BJ (cell line): ENCODE results near the gene TNFAIP2. TPM values are rescaled to one million over a fixed set of nuclear protein-coding genes. Genes with fewer than 3 reads are reported as not detected.

Experiments used
- CTCF ChIA-PET: fragments of 350-600 bp; formaldehyde crosslinking; extraction: SDS; loops from one replicate; lab custom pipeline; 2021; ENCODE audit warnings: antibody characterized with exemption, inconsistent platforms; lab: Yijun Ruan, JAX
- POLR2A ChIA-PET: fragments of 300-600 bp; sonication (Branson Sonifier 250); formaldehyde crosslinking; extraction: SDS; loops from one replicate; lab custom pipeline; 2021; ENCODE audit warnings: antibody characterized with exemption; lab: Charles Lee
- DNase-seq: peaks from one replicate; pipeline ENCODE4 v3.0.0-alpha.2; 2011; ENCODE audit warnings: low read depth
- H3K27me3 ChIP-seq: 2 replicates; pipeline ENCODE4 v1.6.0; 2011; ENCODE audit warnings: low read length; ENCODE audit not compliant: control insufficient read depth, insufficient read depth
- H3K36me3 ChIP-seq: 2 replicates; pipeline ENCODE4 v1.5.1; 2011; ENCODE audit warnings: low read length; ENCODE audit not compliant: control insufficient read depth, insufficient read depth
- H3K4me3 ChIP-seq: 2 replicates; pipeline ENCODE4 v1.5.1; 2011; ENCODE audit warnings: low read depth, mild to moderate bottlenecking, control low read depth, low read length
- CTCF ChIP-seq: IDR thresholded peaks from 2 replicates; pipeline ENCODE4 v1.5.1; 2011; ENCODE audit warnings: low read depth, mild to moderate bottlenecking, control low read depth, inconsistent platforms, low read length, moderate library complexity; ENCODE audit not compliant: insufficient read depth
- polyA plus RNA-seq: library from polyadenylated mRNA; depleted of rRNA; stranded (reverse); fragments of >200 nt; gene quantifications from 2 replicates; pipeline ENCODE4 v1.2.3, GENCODE V29; 2011

TNFAIP2 gene
- polyA plus RNA-seq, 1 experiment, result 28.2 TPM

DNA sequence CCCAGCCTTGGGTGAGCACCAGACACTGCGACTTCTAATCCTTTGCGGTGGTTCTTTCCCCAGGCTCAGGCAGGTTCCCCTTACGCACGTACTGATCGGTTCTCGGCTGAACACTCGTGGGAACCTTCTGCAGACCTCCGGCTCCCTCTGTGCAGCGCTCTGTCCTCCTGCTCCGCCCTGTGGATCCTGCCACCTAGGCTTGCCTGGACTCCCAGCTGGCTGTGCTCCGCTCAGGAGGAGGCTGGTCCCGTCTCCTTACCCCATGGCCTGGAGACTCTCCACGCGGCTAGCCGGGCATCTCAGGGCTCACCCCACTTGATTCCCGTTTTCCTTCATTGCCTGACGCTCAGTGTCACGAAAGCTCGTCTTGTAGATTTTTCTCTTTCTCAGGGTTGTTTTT, 34.7 kb downstream of the TNFAIP2 start:
- TF ChIP-seq CTCF, result no peak
- ChIA-PET POLR2A (no interaction called here), CTCF (interaction anchor here (1.9 to 2.4 kb wide), 2 partner anchors 11 to 53 kb away, joined by 7 to 10 read pairs; no protein-coding TSS in a partner anchor)
- no peak for DNase-seq
- no peaks in the 10 kb centered on the region for H3K36me3 ChIP-seq
- H3K27me3 ChIP-seq, result peaks cover 2% of the 10 kb centered on the region
- no peak overlapping the region for H3K4me3 ChIP-seq

- TF ChIP-seq CTCF, result no peak
- Histone ChIP-seq H3K36me3 (no peaks in the 10 kb centered on the region), H3K27me3 (peaks cover 4% of the 10 kb centered on the region), H3K4me3 (no peak overlapping the region)
- CTCF ChIA-PET, result interaction anchor here (1.9 kb wide), 1 partner anchor 54 kb away, joined by 10 read pairs; no protein-coding TSS in a partner anchor
- POLR2A ChIA-PET, result no interaction called here
- no peak for DNase-seq
These were observed 35.4 kb downstream of the TNFAIP2 start for GRCh38 chr14:103158688-103159087.

- peaks cover 6% of the 10 kb centered on the region for H3K27me3 ChIP-seq
- DNase-seq, result no peak
- H3K36me3 ChIP-seq, result no peaks in the 10 kb centered on the region
- no peak overlapping the region for H3K4me3 ChIP-seq
- CTCF ChIA-PET, result interaction anchor here (0.6 to 2.5 kb wide), 3 partner anchors 24 to 92 kb away, joined by 4 to 17 read pairs (median 6); no protein-coding TSS in a partner anchor
- TF ChIP-seq CTCF, result no peak
- POLR2A ChIA-PET, result no interaction called here
These were observed 37.2 kb downstream of the TNFAIP2 start for GRCh38 chr14:103160321-103161053.

DNA sequence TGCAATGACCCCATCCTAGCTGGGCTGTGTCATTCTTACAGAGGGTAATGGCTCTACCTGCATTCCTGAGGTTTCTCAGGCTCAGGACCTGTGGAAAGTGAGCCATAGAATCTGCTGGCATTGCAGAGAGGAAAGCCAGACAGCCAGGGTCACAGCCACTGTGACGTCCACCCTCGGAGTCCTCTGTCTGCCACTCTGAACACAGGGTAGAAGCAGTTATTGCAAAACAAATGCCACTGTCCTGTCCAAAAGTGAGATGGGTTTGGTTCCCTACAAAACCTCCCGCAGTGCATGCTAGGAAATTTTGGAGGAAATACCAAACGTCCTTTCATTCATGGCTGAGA, 37.8 kb downstream of the TNFAIP2 start:
- H3K27me3 ChIP-seq, result peaks cover 9% of the 10 kb centered on the region
- H3K36me3 ChIP-seq, result no peaks in the 10 kb centered on the region
- CTCF ChIA-PET, result interaction anchor here (0.6 to 2.5 kb wide), 3 partner anchors 24 to 92 kb away, joined by 4 to 17 read pairs (median 6); no protein-coding TSS in a partner anchor
- POLR2A ChIA-PET, result no interaction called here
- TF ChIP-seq CTCF, result no peak
- DNase-seq, result no peak
- no peak overlapping the region for H3K4me3 ChIP-seq

DNA sequence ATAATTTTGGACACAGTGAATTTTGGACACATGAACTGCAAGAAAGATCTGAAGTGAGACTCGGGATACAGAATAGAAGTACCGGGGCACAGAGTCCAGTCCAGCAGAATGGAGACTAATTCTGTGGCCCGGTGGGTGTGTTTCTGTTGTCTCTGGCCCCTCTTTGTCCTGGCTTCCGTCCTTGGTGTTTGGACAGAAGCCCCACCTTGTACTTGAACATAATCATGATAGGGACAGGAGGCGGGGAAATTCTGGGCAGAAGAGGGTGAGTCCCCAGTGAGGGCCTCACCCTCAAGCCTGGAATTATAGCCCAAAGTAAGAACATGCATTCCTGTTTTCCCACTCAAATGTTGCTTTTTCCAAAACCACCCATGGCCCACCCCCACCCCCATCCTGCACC, 39.9 kb downstream of the TNFAIP2 start:
- TF ChIP-seq CTCF, result no peak
- Histone ChIP-seq H3K27me3 (peaks cover 9% of the 10 kb centered on the region), H3K36me3 (no peaks in the 10 kb centered on the region), H3K4me3 (no peak overlapping the region)
- POLR2A ChIA-PET, result no interaction called here
- CTCF ChIA-PET, result interaction anchor here (0.7 to 2.4 kb wide), 3 partner anchors 12 to 84 kb away, joined by 3 to 11 read pairs (median 5); no protein-coding TSS in a partner anchor
- DNase-seq, result no peak
